Lung (tissue), 12 donors: ENCODE measurements around the gene UNC45B. TPM values are rescaled to one million over a fixed set of nuclear protein-coding genes. Genes with fewer than 3 reads are reported as not detected.
"Not testable (repeated sequence)": the region's sequence is repeated elsewhere in the genome, so short reads cannot be mapped to it uniquely, and the experiment has no call there.

ENCODE experiments used
- ATAC-seq: fragments of 200-7000 bp; cut with Tn5 transposase; one replicate; pipeline ENCODE4 v1.9.1; 2020; ENCODE audit warnings: moderate number of reproducible peaks; ENCODE audit not compliant: insufficient read depth, low FRiP score
- DNase-seq, 3 donors: peaks; one replicate each; pipeline ENCODE4 v3.0.0-alpha.2; 2013 to 2017
- H3K27ac ChIP-seq, 2 donors: one replicate each; pipeline ENCODE4 v1.5.1; 2013; ENCODE audit warnings: mild to moderate bottlenecking in 2 of 2, moderate library complexity in 2 of 2, control low read depth in 1 of 2, inconsistent platforms in 1 of 2, low read depth in 1 of 2, low read length in 1 of 2
- H3K27me3 ChIP-seq, 3 donors: one replicate each; pipeline ENCODE4 v1.5.1; 2013; ENCODE audit warnings: low read length in 2 of 3; ENCODE audit not compliant: control insufficient read depth in 3 of 3, insufficient read depth in 3 of 3
- H3K36me3 ChIP-seq, 4 donors: one replicate each; pipeline ENCODE4 v1.5.1; 2013; ENCODE audit warnings: low read length in 4 of 4, mild to moderate bottlenecking in 1 of 4, moderate library complexity in 1 of 4; ENCODE audit not compliant: control insufficient read depth in 4 of 4, insufficient read depth in 4 of 4
- H3K4me1 ChIP-seq, 5 donors: one replicate each; pipeline ENCODE4 v1.5.1; 2013; ENCODE audit warnings: low read length in 5 of 5, mild to moderate bottlenecking in 2 of 5, moderate library complexity in 1 of 5; ENCODE audit not compliant: control insufficient read depth in 5 of 5, insufficient read depth in 5 of 5
- H3K4me3 ChIP-seq: one replicate; pipeline ENCODE4 v1.5.1; 2013; ENCODE audit warnings: mild to moderate bottlenecking, control low read depth, moderate library complexity
- H3K9ac ChIP-seq, 2 donors: one replicate each; pipeline ENCODE4 v1.5.1; 2013; ENCODE audit warnings: low read length in 2 of 2, control low read depth in 1 of 2; ENCODE audit not compliant: insufficient read depth in 1 of 2
- H3K9me3 ChIP-seq, 4 donors: one replicate each; pipeline ENCODE4 v1.5.1; 2013; ENCODE audit warnings: low read length in 3 of 4, mild to moderate bottlenecking in 1 of 4, moderate library complexity in 1 of 4; ENCODE audit not compliant: control insufficient read depth in 4 of 4, insufficient read depth in 3 of 4
- CTCF ChIP-seq: IDR thresholded peaks from 2 replicates; pipeline ENCODE4 v1.5.1; 2012; ENCODE audit warnings: mild to moderate bottlenecking; ENCODE audit errors: control extremely low read depth, extremely low read depth
- whole genome bisulfite sequencing, 2 donors: extraction: QIAGEN DNeasy Blood & Tissue Kit; methylation state at CpG; one replicate each; pipeline ENCODE4 v1.1.7; 2013; 5-methylcytosine and 5-hydroxymethylcytosine counted together
- polyA plus RNA-seq, 2 donors: library from polyadenylated mRNA; stranded (reverse); fragments of 200-250 nt; gene quantifications; one replicate each; pipeline ENCODE4 v1.2.1, GENCODE V29; 2013
- total RNA-seq, 2 donors: library from RNA; depleted of rRNA in 1 of 2; stranded (reverse); fragments of >200 nt in 1 of 2; gene quantifications; one replicate each; pipeline ENCODE4 v1.2.1, GENCODE V29; 2014 to 2021
- donor health status: control.
- donor health status: control.
- donor health status: Bipolar disorder and iron deficiency.
- donor health status: healthy.
- donor health status: DM: yes; HTN: yes; CAD: no.

Gene UNC45B
- total and polyA plus RNA-seq, 4 donors: 0.06 to 1.6 (median 0.29) TPM

- ATAC-seq: no peak
- 88 to 96% methylated on average over 1 of the region's 1 CpG for WGBS, 2 donors
- no peak overlapping the region for H3K27ac ChIP-seq
These were observed 82.0 kb downstream of the UNC45B start for GRCh38 chr17:35229638-35230037.

GRCh38 chr17:35234315-35234714 lies 86.7 kb downstream of the UNC45B start:
- H3K4me1 ChIP-seq, DNase-seq, H3K36me3 ChIP-seq, H3K27me3 ChIP-seq, H3K9ac ChIP-seq, H3K9me3 ChIP-seq, ATAC-seq, H3K4me3 ChIP-seq, H3K27ac ChIP-seq: not testable (repeated sequence)
- 93% methylated on average over 4 of the region's 4 CpGs for whole genome bisulfite sequencing, 2 donors

More at GRCh38 chr17:35229638-35230037, 82.0 kb downstream of the UNC45B start:
- Histone ChIP-seq H3K36me3 (no peaks in the 10 kb centered on the region), H3K4me1 (no peaks in the 10 kb centered on the region), H3K9ac (no peak overlapping the region), H3K9me3 (peaks cover 0 to 2% (median 0%) of the 10 kb centered on the region in 4 donors), H3K4me3 (no peak overlapping the region), H3K27me3 (peaks cover 0 to 7% (median 0%) of the 10 kb centered on the region in 3 donors)
- no peak for DNase-seq
- TF ChIP-seq CTCF: no peak

GRCh38 chr17:35235289-35235688 lies 87.7 kb downstream of the UNC45B start:
- H3K27me3 ChIP-seq: no peaks in the 10 kb centered on the region
- no peak overlapping the region for H3K4me3 ChIP-seq
- TF ChIP-seq CTCF: no peak
- H3K9me3 ChIP-seq: peaks cover 0 to 2% (median 0%) of the 10 kb centered on the region in 4 donors
- no peak for ATAC-seq
- no peak overlapping the region for H3K9ac ChIP-seq
- 93 to 98% methylated on average over 3 of the region's 3 CpGs for WGBS, 2 donors
- peaks cover 0 to 4% (median 0%) of the 10 kb centered on the region in 5 donors for H3K4me1 ChIP-seq
- H3K27ac ChIP-seq: no peak overlapping the region
- DNase-seq: no peak
- no peaks in the 10 kb centered on the region for H3K36me3 ChIP-seq

- TF ChIP-seq CTCF: no peak
- DNase-seq (no peak), ATAC-seq (no peak)
- Histone ChIP-seq H3K9ac (no peak overlapping the region), H3K9me3 (peaks cover 0 to 2% (median 0%) of the 10 kb centered on the region in 4 donors), H3K4me1 (peaks cover 0 to 4% (median 0%) of the 10 kb centered on the region in 5 donors), H3K4me3 (no peak overlapping the region), H3K36me3 (no peaks in the 10 kb centered on the region), H3K27ac (no peak overlapping the region), H3K27me3 (no peaks in the 10 kb centered on the region)
- WGBS, 2 donors: 43 to 54% methylated on average over 2 of the region's 2 CpGs
These were observed 88.3 kb downstream of the UNC45B start for GRCh38 chr17:35235917-35236316.
